ENCODE data around the gene FCGR3A. TPM values are rescaled to one million over a fixed set of nuclear protein-coding genes. Genes with fewer than 3 reads are reported as not detected.
"Not testable (repeated sequence)": the region's sequence is repeated elsewhere in the genome, so short reads cannot be mapped to it uniquely, and the experiment has no call there.

Gene FCGR3A
- total RNA-seq, 1 experiment from 2014 or later, result not detected

DNA sequence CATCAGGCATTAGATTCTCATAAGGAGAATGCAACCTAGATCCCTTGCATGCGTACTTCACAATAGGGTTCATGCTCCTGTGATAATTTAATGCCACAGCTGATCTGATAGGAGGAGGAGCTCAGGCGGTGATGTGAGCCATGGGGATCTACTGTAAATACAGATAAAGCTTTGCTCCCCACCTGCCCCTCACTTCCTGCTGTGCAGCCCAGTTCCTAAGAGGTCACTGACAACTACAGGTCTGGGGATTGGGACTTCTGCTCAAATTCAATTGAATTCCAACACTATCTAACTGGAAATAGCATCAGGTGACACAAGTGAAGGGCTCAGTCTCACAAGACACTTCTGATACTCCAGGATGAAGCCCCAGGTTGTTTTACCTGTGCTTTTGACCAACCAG, 7.4 kb upstream of the FCGR3A start:
- not testable (repeated sequence) for DNase-seq (ENCODE audit: low spot score)

DNA sequence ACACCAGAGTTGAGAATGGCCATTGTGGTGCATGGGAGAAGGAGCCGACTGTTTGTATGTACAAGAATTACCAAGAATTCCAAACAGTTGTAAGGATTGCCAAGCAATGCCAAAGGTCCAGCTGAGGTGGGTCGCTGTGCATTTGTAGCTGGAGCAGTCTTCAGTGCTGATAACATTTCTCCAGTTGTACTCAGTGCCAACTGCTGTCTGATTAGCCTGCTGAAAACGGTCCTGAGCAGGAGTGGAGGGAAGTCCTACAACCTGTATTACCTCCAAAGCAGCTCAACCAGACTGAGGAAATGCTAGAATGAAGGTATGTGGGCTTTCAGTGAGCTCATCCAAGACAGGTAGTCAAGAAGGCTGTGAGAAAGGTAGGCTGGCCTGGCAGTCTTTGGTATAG, 6.5 kb upstream of the FCGR3A start:
- not testable (repeated sequence) for DNase-seq (ENCODE audit: low spot score)

DNA sequence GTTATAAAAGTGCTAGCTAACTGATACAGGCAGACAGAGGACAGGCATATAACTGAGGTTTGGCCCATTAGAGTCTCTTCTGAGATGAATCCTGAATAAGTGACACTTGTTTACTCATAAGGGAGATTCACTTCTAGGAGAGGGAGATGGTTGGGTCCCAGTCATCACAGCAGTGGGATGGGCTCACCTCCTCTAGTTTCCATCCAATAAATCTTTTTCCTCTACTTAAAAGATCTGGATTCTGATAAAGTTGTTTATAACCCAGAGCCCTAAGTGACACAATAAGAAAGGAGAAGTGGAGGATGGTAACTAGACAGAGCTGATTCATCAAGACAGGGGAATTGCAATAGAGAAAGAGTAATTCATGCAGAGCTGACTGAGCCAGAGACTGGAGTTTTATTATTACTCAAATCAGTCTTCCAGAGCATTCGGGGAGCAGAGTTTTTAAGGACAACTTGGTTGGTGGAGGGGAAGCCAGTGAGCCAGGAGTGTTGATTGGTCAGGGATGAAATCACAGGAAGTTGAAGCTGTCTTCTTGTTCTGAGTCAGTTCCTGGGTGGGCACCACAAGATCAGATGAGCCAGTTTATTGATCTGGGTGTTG, 5.3 kb upstream of the FCGR3A start:
- DNase-seq (ENCODE audit: low spot score), result not testable (repeated sequence)

DNA sequence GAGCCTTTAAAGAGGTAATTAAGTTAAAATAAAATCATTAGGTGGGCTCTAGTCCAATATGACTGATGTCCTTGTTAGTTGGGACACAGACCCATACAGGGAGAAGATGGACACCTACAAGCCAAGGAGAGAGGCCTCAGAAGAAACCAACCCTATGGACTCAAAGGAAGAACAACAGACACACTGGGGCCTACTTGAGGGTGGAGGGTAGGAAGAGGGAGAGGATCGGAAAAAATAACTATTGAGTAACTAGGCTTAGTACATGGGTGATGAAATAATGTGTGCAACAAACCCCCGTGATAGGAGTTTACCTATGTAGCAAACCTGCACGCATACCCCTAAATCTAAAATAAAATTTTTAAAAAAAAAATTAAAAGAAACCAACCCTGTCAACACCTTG, 4.7 kb upstream of the FCGR3A start:
- not testable (repeated sequence) for DNase-seq (ENCODE audit: low spot score)

DNA sequence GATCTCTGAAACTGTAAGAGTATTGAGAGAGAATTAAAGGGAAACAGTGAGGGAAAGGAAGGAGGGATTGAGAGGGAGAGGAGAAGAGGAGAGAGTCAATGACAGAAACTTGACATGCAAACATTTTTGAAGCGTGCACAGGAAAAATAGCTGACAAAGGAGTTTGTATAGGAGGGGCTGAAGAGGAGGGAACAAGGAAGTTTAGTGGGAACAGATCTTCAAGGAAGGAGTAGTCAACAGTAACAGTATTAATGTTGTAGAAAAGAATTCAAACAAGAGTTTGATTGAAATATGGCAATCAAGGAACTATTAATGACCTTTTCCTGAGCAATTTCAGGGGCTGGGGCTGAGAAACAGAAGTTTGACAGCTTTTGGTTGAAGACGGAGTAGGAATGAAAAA, 4.0 kb upstream of the FCGR3A start:
- not testable (repeated sequence) for DNase-seq (ENCODE audit: low spot score)

DNA sequence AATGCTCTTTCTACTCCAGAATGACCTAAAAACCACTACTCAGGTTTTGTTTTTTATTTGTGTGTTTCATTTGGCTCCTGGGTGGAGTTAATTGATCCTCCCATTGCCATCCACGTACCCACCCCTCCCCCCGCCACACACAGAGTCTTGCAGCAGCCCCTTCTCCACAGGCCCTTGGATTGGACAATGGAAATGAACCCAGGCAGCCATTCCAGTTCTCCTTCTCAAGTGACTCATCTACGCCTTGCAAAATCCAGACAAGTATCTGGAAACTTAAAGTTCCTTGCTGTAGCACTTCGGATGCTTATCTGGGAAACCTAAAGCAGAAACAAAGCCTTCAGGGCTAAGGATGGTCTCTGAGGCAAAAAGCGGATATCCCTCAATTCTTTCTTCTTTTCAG, 1.3 kb upstream of the FCGR3A start:
- not testable (repeated sequence) for DNase-seq (ENCODE audit: low spot score)

DNA sequence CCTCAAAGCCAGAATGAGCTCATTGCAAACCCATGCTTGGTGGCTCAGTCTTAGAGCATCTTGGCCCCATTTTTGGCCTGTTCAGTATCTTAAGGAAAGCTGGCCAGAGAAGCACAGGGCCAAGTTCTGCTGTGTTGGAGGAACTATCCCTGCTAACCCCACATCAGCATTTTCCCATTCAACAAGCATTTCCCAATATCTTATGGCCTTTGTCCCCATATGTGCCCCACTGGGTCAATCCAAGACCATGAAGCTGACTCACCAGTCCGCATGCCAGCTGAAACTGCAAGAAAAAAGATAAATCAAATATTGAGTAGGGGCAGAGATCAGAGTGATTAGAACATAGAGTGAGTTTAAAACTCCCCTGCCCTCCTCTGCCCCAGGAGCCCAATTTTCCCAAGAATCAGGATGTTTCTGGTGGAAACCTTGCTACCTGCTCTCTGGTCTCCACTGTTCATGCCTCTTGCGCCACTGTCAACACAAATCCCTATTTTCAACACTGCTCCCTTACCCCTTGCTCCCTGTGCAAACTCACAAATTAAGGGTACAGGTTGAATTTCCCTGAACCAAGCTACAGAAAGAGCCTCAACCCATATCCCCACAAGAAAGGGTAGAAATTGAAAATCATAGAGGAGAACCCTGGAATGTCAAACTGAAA, 740 bp downstream of the FCGR3A start:
- DNase-seq (ENCODE audit: low spot score), result not testable (repeated sequence)

DNA sequence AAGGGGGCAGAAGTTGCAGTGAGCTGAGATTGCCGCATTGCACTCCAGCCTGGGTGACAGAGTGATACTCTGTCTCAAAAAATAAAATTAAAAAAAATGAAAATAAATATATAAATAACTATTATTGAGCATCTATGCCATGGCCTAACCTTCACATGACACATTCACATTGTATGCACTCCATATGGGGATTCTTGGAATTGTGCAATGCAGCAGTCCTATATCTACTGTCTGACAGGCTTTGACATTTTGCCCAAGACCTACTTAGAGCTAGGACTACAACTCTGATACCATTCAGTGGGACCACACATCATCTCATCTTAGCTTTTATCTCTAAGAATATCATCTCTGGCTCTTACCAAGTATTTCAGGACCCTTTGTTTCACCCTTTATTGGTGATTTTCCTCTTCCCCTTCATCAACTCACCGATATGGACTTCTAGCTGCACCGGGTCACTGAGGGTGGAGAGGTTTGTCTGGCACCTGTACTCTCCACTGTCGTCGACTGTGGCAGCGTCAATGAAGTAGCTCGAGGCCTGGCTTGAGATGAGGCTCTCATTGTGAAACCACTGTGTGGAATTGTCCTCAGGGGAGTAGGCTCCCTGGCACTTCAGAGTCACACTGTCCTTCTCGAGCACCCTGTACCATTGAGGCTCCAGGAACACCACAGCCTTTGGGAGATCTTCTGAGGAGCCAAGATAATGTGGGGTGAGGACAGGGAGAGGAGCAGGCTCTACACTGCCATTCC, 1.4 kb downstream of the FCGR3A start:
- DNase-seq (ENCODE audit: low spot score), result not testable (repeated sequence)

DNA sequence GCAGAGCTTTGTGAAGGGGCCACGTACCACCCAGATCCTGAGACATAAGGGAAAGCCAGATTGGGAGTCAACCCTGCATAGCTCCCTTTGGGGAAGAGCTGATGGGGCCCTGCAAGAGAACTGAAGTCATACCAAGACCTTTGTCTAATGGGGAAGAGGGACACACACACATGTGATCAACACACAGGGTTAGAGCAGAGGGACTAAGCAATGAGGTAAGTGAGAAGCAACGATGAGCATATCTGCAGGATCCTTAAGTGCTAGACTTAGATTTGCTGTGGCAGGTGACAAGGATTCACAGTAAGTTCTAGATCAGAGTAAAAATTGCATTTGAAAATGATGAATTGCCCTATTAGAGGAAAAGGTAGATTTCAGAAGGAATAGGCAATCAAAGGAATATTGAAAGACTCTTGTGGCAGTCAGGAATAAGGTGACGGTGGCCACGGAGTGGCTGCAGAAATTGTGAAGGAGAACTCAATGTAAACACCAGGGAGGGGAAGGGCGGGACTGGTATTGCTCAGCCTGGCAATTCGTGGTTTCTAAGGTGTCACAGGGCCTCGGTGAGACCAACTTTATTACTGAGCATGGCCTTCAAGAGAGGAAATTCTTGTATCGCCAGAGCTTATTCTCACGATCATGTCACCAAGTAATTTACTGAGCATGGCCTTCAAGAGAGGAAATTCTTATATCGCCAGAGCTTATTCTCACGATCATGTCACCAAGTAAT, 4.5 kb downstream of the FCGR3A start:
- not testable (repeated sequence) for DNase-seq (ENCODE audit: low spot score)

DNA sequence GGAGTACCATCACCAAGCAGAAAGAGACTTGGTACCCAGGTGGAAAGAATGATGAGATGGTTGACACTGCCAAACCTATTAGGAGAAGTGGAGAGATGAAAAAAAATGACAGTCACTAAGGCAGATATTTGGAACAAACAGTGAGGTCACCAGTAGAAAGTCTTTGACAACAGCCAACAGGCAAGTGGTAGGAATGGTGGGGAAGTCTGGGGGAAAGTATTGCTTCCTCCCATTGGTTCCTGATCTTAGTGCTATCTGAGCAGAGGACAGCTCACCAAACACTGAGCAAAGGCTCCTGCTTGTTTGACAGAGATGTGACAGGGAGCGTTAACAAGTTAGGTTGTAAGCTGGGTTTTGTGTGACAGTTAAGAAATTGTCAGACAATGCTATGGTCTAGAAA, 6.5 kb downstream of the FCGR3A start:
- DNase-seq (ENCODE audit: low spot score), result not testable (repeated sequence)

DNA sequence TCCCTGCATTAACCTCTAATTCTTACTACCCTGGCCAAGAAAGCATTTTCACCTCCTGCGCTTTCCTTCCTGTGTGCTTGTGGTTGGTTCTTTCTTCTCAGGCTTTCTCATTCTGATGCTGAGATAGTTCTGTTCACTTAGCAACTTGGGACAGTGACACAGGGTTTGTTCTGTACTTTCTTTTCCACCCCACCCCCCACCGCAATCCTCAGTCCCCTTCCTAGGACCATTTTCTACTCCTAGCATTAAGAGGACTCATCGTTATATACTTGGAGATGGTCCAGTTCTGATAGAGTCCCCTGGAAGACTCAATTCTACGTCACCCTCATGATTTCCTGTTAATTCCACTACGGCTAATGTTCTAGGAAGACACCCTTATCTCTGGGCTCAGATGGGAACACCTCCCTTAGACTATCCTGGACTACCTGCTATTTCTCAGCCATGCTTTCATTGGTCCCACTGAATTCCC, 7.5 kb downstream of the FCGR3A start:
- DNase-seq (ENCODE audit: low spot score), result not testable (repeated sequence)

DNA sequence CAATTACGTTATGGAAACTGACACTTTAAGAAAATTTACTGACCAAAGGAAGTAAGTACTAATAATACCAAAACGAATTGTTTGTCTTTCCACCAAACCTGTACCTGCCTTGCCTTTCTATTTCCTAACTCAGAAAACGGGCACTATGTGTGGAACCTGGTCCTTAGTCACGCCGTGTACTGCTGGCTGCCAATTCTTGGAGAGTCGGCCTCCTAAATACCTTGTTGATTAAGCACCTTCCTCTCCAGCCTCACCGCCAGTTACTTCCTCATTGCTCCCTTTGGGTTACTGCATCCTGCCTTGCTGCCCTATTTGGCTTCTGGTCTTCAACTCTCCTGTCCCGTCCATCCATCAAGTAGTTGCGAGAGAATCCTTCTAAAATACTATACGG, 9.1 kb downstream of the FCGR3A start:
- DNase-seq (ENCODE audit: low spot score), result not testable (repeated sequence)

DNA sequence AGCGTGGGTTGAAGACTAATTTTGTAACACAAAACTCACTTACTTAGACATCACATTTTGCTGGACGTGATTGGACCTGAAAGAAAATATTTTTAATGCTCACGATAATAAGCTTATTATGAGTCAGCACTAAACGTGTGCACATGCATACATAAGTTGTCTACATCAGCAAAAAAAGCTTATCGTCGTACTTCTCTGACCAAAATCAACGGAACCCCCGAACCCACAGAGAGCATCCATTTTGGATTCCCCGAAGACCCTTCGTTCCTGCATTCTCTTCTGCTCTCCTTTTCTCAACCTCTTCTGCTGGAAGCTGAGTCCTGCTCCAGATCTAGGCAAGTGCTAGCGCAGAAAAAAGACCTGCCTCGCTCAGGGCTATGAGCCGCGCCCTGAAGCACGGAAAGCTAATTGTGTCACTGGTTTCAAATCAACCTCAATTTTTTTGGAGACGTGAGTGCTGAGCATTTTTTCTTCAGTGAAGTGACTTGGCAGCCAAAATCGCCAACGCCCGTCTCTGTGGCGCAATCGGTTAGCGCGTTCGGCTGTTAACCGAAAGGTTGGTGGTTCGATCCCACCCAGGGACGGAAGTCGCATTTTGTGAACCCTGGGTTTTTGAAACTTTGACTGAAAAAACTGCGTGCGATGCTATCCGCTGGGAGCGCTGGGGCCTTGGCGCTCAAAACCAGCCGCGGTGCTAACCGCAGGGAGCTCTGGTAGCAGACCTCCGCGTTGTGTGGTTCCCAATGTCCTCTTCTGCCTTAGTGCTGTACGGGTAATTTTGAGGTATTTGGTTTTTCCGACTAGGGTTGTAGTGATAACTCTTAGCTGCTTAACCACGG, 9.7 kb downstream of the FCGR3A start:
- DNase-seq (ENCODE audit: low spot score), result peak; percentile 82

DNA sequence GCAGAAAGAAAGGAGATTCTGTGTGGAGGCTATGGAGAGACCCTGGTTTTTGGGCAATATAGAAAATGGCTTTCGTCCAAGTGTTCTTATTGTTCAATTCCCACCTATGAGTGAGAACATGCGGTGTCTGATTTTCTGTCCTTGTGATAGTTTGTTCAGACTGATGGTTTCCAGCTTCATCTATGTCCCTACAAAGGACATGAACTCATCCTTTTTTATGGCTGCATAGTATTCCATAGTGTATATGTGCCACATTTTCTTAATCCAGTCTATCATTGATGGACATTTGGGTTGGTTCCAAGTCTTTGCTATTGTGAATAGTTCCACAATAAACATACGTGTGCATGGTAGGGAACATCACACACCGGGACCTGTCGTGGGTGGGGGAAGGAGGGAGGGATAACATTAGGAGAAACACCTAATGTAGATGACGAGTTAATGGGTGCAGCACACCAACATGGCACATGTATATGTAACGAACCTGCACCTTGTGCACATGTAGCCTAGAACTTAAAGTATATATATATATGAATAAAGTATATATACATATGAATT, 10.6 kb downstream of the FCGR3A start:
- not testable (repeated sequence) for DNase-seq (ENCODE audit: low spot score)

DNA sequence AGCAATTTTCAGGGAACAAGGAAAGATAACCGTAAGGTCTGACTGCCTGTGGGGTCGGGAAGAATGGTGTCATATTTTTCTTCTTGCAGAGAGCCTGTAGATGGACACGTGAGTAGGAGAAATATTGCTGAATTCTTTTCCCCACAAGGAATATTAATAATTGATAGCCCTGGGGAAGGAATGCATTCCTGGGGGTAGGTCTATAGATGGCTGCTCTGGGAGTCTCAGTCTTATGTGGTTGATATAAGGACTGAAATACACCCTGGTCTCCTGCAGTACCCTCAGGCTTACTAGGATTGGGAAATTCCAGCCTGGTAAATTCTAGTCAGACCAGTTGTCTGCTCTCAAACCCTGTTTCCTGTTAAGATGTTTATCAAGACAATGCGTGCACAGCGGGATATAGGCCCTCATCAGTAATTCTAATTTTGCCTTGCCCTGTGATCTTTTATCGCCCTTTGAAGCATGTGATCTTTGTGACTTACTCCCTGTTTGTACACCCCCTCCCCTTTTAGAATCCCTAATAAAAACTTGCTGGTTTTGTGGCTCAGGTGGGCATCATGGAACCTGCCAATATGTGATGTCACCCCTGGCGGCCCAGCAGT, 12.4 kb downstream of the FCGR3A start:
- DNase-seq (ENCODE audit: low spot score), result not testable (repeated sequence)

DNA sequence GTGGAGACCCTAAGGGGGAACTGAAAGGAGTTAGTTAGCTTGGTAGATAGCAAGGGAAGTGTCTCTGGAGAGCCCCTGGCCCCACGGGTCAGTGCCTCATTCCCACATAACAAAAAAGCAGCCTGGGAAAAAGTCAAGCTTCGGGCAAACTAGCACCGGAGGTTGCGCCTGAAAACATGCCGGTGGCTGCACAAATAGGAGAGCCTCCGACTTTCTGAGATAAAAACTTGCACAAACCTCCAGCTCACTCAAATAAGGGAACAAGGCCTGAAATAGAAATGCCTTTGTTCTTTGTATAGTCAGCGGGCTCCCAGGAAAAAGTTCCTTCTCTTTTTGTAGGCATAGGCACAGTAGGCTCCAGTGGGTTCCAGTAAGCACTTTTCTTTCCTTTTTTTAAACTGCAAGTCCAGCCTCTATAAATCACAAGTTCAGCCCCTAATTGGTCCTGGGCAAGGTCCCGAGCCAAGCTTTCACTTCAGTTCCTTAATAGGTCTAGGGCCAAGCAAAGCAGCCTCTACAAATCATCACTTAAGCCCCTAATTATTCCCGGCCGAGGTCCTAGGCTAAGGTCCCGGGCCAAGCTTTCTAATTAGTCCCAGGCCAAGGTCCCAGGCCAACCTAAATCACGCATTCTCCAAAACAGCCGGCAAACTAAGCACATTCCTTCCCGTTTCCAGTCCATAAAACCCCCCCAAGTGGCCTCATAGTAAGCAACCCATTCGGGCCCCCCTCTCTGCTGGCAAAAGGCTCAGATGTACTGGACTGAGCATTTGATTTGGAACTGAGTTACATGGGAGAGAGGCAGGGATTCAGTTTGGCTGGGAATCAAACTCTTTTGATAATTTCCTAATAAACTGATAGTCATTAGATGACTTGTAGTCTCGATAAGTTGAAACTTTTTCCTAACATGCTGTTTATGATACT, 16.7 kb downstream of the FCGR3A start:
- not testable (repeated sequence) for DNase-seq (ENCODE audit: low spot score)

DNA sequence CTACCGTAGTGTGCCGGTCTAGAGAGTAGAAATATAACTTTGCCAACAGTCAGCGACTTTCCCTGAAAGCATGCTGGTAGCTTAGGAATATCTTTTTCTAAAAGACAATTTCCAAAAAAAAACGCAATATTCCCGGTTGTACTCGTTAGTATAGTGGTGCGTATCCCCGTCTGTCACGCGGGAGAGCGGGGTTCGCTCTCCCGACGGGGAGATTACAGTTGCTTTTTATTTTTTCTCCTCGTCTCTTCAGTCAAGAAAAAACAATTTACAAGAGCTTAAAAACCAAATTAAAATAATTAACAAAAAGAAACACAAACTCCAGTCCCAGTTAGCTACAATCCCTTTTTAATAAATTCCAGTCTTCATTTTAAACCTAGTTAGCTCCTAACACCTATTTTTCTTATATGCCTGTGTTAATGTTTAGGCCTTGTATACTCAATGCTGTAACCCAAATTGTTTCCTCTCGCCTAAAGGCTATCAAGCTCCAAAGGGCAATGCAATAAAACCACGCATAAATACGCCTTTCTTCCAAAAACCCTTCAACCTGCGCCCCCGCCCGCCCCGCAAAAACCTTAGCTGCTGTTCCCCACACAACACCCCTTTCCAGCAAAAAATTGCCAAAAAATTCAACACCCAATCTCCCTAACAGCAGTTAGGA, 17.5 kb downstream of the FCGR3A start:
- no peak for DNase-seq (ENCODE audit: low spot score)
